Stimulated activated CD8-positive, alpha-beta memory T cell treated with anti-CD3 and anti-CD28 coated beads, Interleukin-4, amount 100 ng/mL, for 4 hours (primary cell): Measurements from ENCODE around the gene INTS11.

Source experiments
- DNase-seq, 2 donors: peaks; one replicate each; pipeline ENCODE4 v3.0.0-alpha.2; 2020; ENCODE audit warnings: low read depth in 2 of 2, low spot score in 1 of 2

Gene INTS11

GRCh38 chr1:1270813-1271212, 53.6 kb downstream of the INTS11 start:
- DNase-seq: no peak

DNA sequence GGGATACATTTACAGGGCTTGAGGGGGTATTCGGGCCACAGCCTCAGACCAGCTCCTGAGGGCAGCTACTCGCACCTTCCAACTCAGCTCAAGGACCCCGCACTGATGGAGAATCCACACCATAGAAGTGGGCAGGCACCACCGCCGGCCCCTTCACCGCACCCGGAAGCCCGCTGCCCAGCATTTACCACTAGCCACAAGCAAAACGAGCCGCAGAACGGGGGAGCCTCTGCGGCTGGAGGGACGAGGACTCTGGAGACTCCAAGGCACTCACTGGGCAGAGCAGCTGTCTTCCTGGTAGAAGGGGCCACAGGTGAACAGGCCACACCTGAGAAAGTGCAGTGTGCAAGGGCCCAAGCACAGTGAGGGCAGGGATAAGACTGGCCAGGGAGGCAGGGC, 56.2 kb downstream of the INTS11 start:
- DNase-seq: no peak

DNA sequence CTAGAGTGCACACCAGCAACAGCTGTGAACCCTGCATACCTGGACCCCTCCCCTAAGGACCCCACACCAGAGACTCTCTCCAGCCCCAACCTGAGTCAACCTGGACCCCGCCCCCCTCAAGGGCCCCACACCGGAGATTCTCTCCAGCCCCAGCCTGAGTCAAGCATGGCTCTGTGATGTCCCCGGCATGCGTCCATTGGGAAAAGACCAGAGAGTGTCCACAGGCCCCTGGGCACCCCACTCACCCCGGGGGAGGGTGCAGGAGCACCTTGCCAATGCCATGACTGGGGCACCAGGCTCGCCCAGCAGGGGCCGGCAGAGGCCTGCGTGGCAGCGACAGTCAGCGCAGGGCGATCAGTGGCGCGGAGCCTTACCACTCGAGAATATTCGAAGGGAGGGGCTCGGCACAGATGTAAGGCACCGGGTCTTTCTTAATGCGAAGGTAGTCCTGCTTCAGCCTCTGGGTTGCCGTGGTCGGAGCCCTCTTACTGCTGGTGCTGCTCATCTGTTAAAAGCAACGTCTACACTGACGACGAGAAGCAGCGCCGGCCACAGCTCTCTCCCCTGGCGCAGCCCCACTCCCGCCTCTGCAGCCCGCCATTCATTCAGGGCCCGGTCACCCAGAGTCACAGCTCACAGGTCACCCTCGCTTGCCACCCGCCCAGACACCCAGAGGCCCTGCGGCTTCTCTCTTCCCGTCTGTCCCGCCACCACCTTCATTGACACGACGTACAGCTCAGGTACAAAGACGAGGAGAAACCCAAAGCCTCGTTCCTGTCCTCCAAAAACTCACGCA, 56.8 kb downstream of the INTS11 start:
- no peak for DNase-seq

DNA sequence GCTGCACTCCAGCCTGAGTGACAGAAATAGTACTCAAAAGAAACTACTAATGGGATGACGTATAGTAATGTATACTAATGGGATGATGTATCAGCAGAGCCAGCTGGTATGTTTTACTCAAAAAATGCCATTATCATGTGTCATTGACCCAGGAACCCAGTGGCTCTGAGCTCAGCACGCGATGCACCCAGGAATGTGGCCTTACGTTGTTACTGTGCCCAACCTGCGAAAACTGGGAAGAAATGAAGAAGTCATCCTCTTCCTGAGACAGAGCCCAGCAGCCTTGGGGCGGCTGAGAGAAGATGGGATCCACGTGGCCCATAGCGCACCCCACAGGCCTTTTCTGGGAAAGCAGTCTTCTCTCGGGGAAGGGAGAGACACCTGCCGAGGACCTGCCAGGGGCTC, 59.6 kb downstream of the INTS11 start:
- no peak for DNase-seq

GRCh38 chr1:1264026-1264425, 60.4 kb downstream of the INTS11 start:
- no peak for DNase-seq

- DNase-seq: no peak
Measured at GRCh38 chr1:1262758-1263157, 61.7 kb downstream of the INTS11 start.

GRCh38 chr1:1262071-1262470, 62.4 kb downstream of the INTS11 start:
- DNase-seq: no peak
